ENCODE results near the gene RANGAP1. TPM values are rescaled to one million over a fixed set of nuclear protein-coding genes. Genes with fewer than 3 reads are reported as not detected.
A peak's percentile ranks its signal among the peaks of the same experiment; 100 is the strongest.

RANGAP1 gene
- total and polyA plus RNA-seq, 12 donors, result 23.2 to 90.3 (median 31.4) TPM

GRCh38 chr22:41285441-41285819, 557 bp downstream of the RANGAP1 start:
- H3K36me3 ChIP-seq, result peaks cover 0 to 45% (median 4%) of the 10 kb centered on the region in 9 donors
- peak; percentile 2 to 74 (median 36) for ATAC-seq

GRCh38 chr22:41284465-41284864, 1.5 kb downstream of the RANGAP1 start:
- H3K4me1 ChIP-seq, result peaks cover 0 to 31% (median 25%) of the 10 kb centered on the region in 9 donors
- H3K4me3 ChIP-seq, result peak overlapping the region in 2 of 10 donors; percentile 88 to 92
- H3K9me3 ChIP-seq, result no peaks in the 10 kb centered on the region
- 92 to 93% methylated on average over 10 of the region's 10 CpGs for WGBS, 2 donors
- intact Hi-C loops (cut with DNase I), result loop anchor here in 4 of 10 donors (5.0 to 10.0 kb wide), 3 partner anchors 90 to 1848 kb away; partner anchors contain the start of gene EP300 (in 2 of the 4)
- ATAC-seq (no peak), DNase-seq (no peak)
- TF ChIP-seq CTCF (IDR thresholded peaks at IDR 0.05), result no peak
- H3K27me3 ChIP-seq, result no peaks in the 10 kb centered on the region
- peak overlapping the region in 1 of 10 donors; percentile 94 for H3K27ac ChIP-seq
- H3K36me3 ChIP-seq, result peaks cover 0 to 54% (median 13%) of the 10 kb centered on the region in 9 donors

More at GRCh38 chr22:41285441-41285819, 557 bp downstream of the RANGAP1 start:
- Histone ChIP-seq H3K27ac (peak overlapping the region; percentile 13 to 94 (median 83)), H3K4me3 (peak overlapping the region; percentile 69 to 98 (median 90)), H3K4me1 (peaks cover 0 to 31% (median 25%) of the 10 kb centered on the region in 9 donors), H3K9me3 (no peaks in the 10 kb centered on the region), H3K27me3 (no peaks in the 10 kb centered on the region)
- 1% methylated on average over 30 of the region's 30 CpGs for WGBS, 2 donors
- peak; percentile 39 to 48 for DNase-seq
- intact Hi-C loops (cut with DNase I), result loop anchor here in 5 of 10 donors (5.0 to 10.0 kb wide), 5 partner anchors 78 to 191 kb away; partner anchors contain the start of genes TEF (in 3 of the 5), EP300 (in 2 of the 5) and L3MBTL2 (in 1 of the 5)
- TF ChIP-seq CTCF (IDR thresholded peaks at IDR 0.05), result no peak

- intact Hi-C loops (cut with DNase I), result loop anchor here in 4 of 10 donors (5.0 to 10.0 kb wide), 3 partner anchors 86 to 1851 kb away; partner anchors contain the start of gene EP300 (in 2 of the 4)
- no peak overlapping the region for H3K27ac ChIP-seq
- no peak for DNase-seq
- H3K36me3 ChIP-seq, result peaks cover 0 to 89% (median 28%) of the 10 kb centered on the region in 9 donors
- no peaks in the 10 kb centered on the region for H3K9me3 ChIP-seq
- no peak for ATAC-seq
- H3K4me1 ChIP-seq, result peaks cover 0 to 12% (median 10%) of the 10 kb centered on the region in 9 donors
- 92 to 93% methylated on average over 2 of the region's 2 CpGs for WGBS, 2 donors
- no peaks in the 10 kb centered on the region for H3K27me3 ChIP-seq
- H3K4me3 ChIP-seq, result no peak overlapping the region
- no peak for TF ChIP-seq CTCF (IDR thresholded peaks at IDR 0.05)
Observed at GRCh38 chr22:41280854-41281253, 5.1 kb downstream of the RANGAP1 start.

- DNase-seq (no peak), ATAC-seq (peak in 1 of 8 donors; percentile 31)
- H3K27me3 ChIP-seq, result no peaks in the 10 kb centered on the region
- 85 to 89% methylated on average over 3 of the region's 3 CpGs for WGBS, 2 donors
- H3K36me3 ChIP-seq, result peaks cover 0 to 97% (median 29%) of the 10 kb centered on the region in 9 donors
- TF ChIP-seq CTCF (IDR thresholded peaks at IDR 0.05), result no peak
- no peaks in the 10 kb centered on the region for H3K9me3 ChIP-seq
- peaks cover 0 to 6% (median 5%) of the 10 kb centered on the region in 9 donors for H3K4me1 ChIP-seq
- H3K27ac ChIP-seq, result no peak overlapping the region
- intact Hi-C loops (cut with DNase I), result loop anchor here in 4 of 10 donors (5.0 to 10.0 kb wide), 3 partner anchors 85 to 1852 kb away; partner anchors contain the start of gene EP300 (in 2 of the 4)
- no peak overlapping the region for H3K4me3 ChIP-seq
Observed at GRCh38 chr22:41280065-41280464, 5.9 kb downstream of the RANGAP1 start.

Measured in heart right ventricle (tissue), 16 donors.